GM21360 (cell line): ENCODE data around the gene NAA20.

Experiments
- ATAC-seq: cut with Tn5 transposase; IDR thresholded peaks from one replicate; pipeline ENCODE4 v1.9.1; 2021; ENCODE audit warnings: mild to moderate bottlenecking, moderate library complexity; ENCODE audit not compliant: unreplicated experiment

Gene NAA20

GRCh38 chr20:20070871-20071726, 53.9 kb downstream of the NAA20 start:
- ATAC-seq, result no peak

DNA sequence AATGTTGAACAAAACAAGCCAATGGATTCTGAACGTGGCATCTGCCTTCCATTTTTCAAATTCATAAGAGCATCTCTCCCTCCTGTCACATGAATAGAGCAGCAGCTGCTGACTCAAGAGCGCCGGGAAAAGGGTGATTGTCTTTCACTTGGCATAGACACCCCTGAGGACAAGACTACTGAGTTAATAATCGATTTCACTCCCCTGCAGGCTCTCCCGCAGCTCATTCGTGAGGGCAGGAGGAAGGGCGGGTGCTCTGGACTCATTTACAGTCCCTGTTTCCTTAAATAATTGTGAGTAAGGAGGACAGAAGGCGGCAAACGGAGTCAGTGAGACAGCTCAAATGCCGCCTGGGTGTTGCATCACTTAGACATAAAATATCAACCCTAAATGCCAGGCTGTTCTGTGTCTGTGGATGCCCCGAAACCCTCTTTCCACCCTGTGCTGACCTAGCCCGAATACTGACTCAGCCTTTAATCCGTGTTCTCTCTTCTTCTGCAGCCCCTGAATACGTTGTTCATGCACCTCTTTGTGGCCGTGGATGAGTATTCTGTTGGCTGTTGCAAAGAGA, 56.7 kb downstream of the NAA20 start:
- ATAC-seq, result no peak

DNA sequence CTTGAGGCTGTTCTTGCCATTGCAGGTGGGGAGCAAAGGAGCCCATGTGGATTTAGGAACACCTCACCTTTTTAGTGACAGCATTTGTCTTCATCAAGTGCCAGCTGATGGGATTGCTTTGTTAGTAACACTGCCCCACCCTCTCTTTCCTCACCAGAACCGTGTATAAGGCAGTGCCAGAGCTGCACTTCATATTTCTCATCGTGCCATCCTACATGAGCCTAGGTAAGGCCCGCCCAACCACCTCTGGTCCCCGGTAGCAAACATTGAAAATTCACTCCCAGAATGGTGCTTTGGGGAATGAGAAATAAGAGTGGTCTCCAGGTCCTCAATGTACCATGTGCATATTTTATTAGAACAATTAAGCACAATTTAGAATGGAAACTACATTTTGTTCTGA, 57.9 kb downstream of the NAA20 start:
- ATAC-seq, result no peak

GRCh38 chr20:20076297-20077065, 59.3 kb downstream of the NAA20 start:
- no peak for ATAC-seq

DNA sequence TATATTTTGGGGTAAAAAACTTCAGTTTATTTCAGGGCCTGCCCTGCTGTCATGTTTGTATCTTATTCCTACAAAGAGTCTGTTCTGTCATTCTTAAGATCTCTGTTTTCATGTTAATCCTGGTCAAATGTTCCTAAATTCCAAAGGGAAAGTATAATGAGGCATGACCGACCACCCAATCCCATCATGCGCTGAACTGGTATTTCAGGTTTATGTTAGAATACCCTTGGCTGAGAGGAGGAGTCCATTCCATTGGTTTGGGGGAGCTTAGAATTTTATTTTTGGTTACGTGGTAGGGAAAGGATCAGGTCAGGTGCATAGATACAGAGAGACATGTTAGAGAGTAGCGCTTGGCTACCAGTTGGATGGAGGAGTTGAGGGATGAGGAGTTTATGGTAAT, 60.9 kb downstream of the NAA20 start:
- no peak for ATAC-seq

DNA sequence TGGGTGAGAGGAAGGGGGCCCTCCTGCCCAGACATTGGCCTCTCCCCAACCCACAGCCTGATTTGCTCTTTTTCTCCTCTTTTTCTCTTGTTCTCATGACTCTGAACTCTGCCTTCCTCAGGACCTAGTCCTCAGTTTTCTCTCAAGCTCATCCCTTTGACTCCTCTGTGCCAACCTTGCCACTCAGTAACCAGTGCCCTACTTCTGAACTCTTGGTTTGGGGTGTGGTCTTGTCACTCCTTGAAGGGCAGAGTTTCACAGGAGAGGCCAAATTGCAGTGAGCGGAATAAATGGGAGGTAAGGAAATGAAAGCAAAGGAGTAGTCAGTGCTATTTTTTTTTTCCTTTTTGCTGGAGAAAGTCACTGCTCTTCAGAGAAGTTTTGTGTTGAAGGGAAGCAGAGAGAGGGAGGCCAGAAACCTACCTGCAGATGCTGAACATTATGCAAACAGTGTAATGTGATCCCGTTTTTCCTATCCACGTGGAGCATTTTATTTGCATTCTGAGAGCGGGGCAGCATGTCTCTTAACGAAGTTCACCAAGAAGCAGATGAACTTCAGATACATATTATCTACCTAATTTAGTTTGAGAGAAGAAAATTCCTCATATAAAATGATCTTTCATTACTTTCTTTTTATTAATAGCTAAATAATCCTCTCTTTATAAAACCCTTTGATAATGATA, 62.1 kb downstream of the NAA20 start:
- ATAC-seq, result no peak
